GM12878 (cell line): ENCODE results near the gene MAP3K5. TPM values are rescaled to one million over a fixed set of nuclear protein-coding genes. Genes with fewer than 3 reads are reported as not detected.

Experiments
- ATAC-seq: fragments of 200-7000 bp; cut with Tn5 transposase; 3 replicates; pipeline ENCODE4 v1.9.1; 2020; ENCODE audit warnings: mild to moderate bottlenecking, moderate library complexity
- BruUV-seq: library from RNA; stranded (reverse); fragments of 400-500 nt; replicated peaks from 2 replicates; lab custom pipeline; 2021; lab: Mats Ljungman, UMichigan
- CTCF ChIA-PET: fragments of 300-600 bp; sonication (Branson Sonifier 250); formaldehyde crosslinking; extraction: SDS; loops from one replicate; lab custom pipeline; 2021; ENCODE audit warnings: inconsistent platforms; lab: Yijun Ruan, JAX
- POLR2A ChIA-PET: fragments of 350-600 bp; formaldehyde crosslinking; extraction: SDS; loops from one replicate; lab custom pipeline; 2021; ENCODE audit warnings: inconsistent platforms; lab: Charles Lee
- RAD21 ChIA-PET: fragments of 300-600 bp; sonication (Branson Sonifier 250); formaldehyde crosslinking; loops from one replicate; lab custom pipeline; 2023; ENCODE audit warnings: antibody characterized with exemption; ENCODE audit not compliant: unreplicated experiment; lab: Charles Lee
- SMC1A ChIA-PET: fragments of 300-600 bp; sonication (Branson Sonifier 250); formaldehyde crosslinking; loops from one replicate; lab custom pipeline; 2023; ENCODE audit not compliant: unreplicated experiment, uncharacterized antibody; lab: Charles Lee
- DNase-seq: peaks from one replicate; pipeline ENCODE4 v3.0.0-alpha.2; 2011; ENCODE audit warnings: low read depth, low spot score
- FAIRE-seq: peaks from 3 replicates; lab custom pipeline; 2011; peaks lifted over from hg19 to GRCh38; lab: Jason Lieb, UNC
- H2AFZ ChIP-seq: 2 replicates; pipeline ENCODE4 v1.6.0; 2011; ENCODE audit warnings: low read depth, low read length, control low read depth; ENCODE audit not compliant: control insufficient read depth
- H3K27ac ChIP-seq: 2 replicates; pipeline ENCODE4 v1.5.1; 2011; ENCODE audit warnings: control low read depth; ENCODE audit not compliant: control insufficient read depth, insufficient read depth
- H3K27me3 ChIP-seq, 2 experiments: replicated peaks in 1 of 2; 2 replicates each; pipeline versions ENCODE4 v1.6.0 to v1.6.1; 2011; ENCODE audit warnings: low read length in 1 of 2; ENCODE audit not compliant: control insufficient read depth in 2 of 2, insufficient read depth in 2 of 2
- H3K36me3 ChIP-seq, 2 experiments: 2 replicates each; pipeline ENCODE4 v1.5.1; 2011; ENCODE audit warnings: low read length in 1 of 2; ENCODE audit not compliant: control insufficient read depth in 2 of 2, insufficient read depth in 2 of 2
- H3K4me1 ChIP-seq: 2 replicates; pipeline ENCODE4 v1.6.1; 2011; ENCODE audit warnings: mild to moderate bottlenecking, low read length, moderate library complexity, mixed read lengths; ENCODE audit not compliant: control insufficient read depth, insufficient read depth
- H3K4me2 ChIP-seq: 2 replicates; pipeline ENCODE4 v1.6.0; 2011; ENCODE audit warnings: control low read depth; ENCODE audit not compliant: control insufficient read depth, insufficient read depth
- H3K4me3 ChIP-seq: fragments of 200-600 bp; sonication (generic); 2 replicates; pipeline ENCODE4 v1.5.1; 2016
- H3K79me2 ChIP-seq: 2 replicates; pipeline ENCODE4 v1.6.0; 2011; ENCODE audit warnings: low read length; ENCODE audit not compliant: control insufficient read depth, insufficient read depth
- H3K9ac ChIP-seq: 2 replicates; pipeline ENCODE4 v1.8.0; 2011; ENCODE audit warnings: low read length, control low read depth, mixed read lengths; ENCODE audit not compliant: control insufficient read depth, insufficient read depth
- H3K9me3 ChIP-seq: replicated peaks from 3 replicates; pipeline ENCODE4 v1.5.1; 2011; ENCODE audit warnings: mild to moderate bottlenecking, low read length; ENCODE audit not compliant: control insufficient read depth, insufficient read depth
- H4K20me1 ChIP-seq: 2 replicates; pipeline ENCODE4 v1.6.0; 2011; ENCODE audit not compliant: control insufficient read depth, insufficient read depth
- CBFB ChIP-seq: IDR thresholded peaks from 2 replicates; pipeline ENCODE4 v1.6.1; 2016; ENCODE audit warnings: antibody characterized with exemption, low read depth
- EP300 ChIP-seq, 2 experiments: fragments of 150-350 bp in 1 of 2; IDR thresholded peaks; 2 replicates each; pipeline ENCODE4 v1.6.1; 2011 to 2012; ENCODE audit warnings: low read depth in 2 of 2, low read length in 2 of 2, borderline replicate concordance in 1 of 2, improper control_type of control experiment in 1 of 2, inconsistent platforms in 1 of 2; ENCODE audit not compliant: control insufficient read depth in 1 of 2
- GABPA ChIP-seq: IDR thresholded peaks from 2 replicates; pipeline ENCODE4 v1.6.1; 2014; ENCODE audit warnings: antibody characterized with exemption, low read depth, mild to moderate bottlenecking, inconsistent platforms
- MTA3 ChIP-seq: IDR thresholded peaks from 2 replicates; pipeline ENCODE4 v1.6.1; 2012; ENCODE audit warnings: low read length, inconsistent platforms, borderline replicate concordance
- NR2C2 ChIP-seq: IDR thresholded peaks from 2 replicates; pipeline ENCODE4 v1.6.1; 2011; ENCODE audit warnings: borderline replicate concordance, low read depth; ENCODE audit not compliant: control insufficient read depth, insufficient read length
- RAD51 ChIP-seq: fragments of 450-650 bp; IDR thresholded peaks from 2 replicates; pipeline ENCODE4 v1.6.1; 2016; ENCODE audit warnings: moderate library complexity, mild to moderate bottlenecking, inconsistent platforms
- RUNX3 ChIP-seq: IDR thresholded peaks from 2 replicates; pipeline ENCODE4 v1.6.1; 2012; ENCODE audit warnings: low read length, inconsistent platforms
- SMAD1 ChIP-seq: fragments of 450-650 bp; IDR thresholded peaks from 2 replicates; pipeline ENCODE4 v1.6.1; 2018; ENCODE audit warnings: mild to moderate bottlenecking, low read depth; ENCODE audit not compliant: partially characterized antibody
- SMAD5 ChIP-seq: IDR thresholded peaks from 2 replicates; pipeline ENCODE4 v1.6.1; 2016; ENCODE audit warnings: antibody characterized with exemption, low read depth
- SPI1 ChIP-seq: IDR thresholded peaks from 2 replicates; pipeline ENCODE4 v1.6.1; 2011; ENCODE audit warnings: low read depth, mild to moderate bottlenecking, low read length, moderate library complexity, borderline replicate concordance; ENCODE audit not compliant: insufficient read depth
- SUPT20H ChIP-seq: IDR thresholded peaks from 2 replicates; pipeline ENCODE4 v1.6.1; 2011; ENCODE audit warnings: low read depth, mild to moderate bottlenecking, low read length, moderate library complexity, borderline replicate concordance; ENCODE audit not compliant: control insufficient read depth
- TAF1 ChIP-seq: IDR thresholded peaks from 2 replicates; pipeline ENCODE4 v1.6.1; 2011; ENCODE audit warnings: mild to moderate bottlenecking, low read depth, low read length, borderline replicate concordance
- WGBS: methylation state at CpG from one replicate; pipeline ENCODE4 v1.1.6; 2016; ENCODE audit warnings: low lambda C conversion rate; ENCODE audit not compliant: insufficient replicate concordance, insufficient coverage; ENCODE audit errors: missing lambda C conversion rate; 5-methylcytosine and 5-hydroxymethylcytosine counted together
- in situ Hi-C: fragments of 300-500 bp; cut with MboI; formaldehyde crosslinking; loops from 9 replicates; pipeline ENCODE4 v1.14.3; 2018; ENCODE audit warnings: mixed read lengths
- intact Hi-C: fragments of 100-400 bp; cut with micrococcal nuclease; formaldehyde crosslinking; loops from one replicate; pipeline ENCODE4 v1.14.2; 2022; ENCODE audit not compliant: unreplicated experiment
- polyA plus RNA-seq, 11 experiments: library from polyadenylated mRNA; depleted of rRNA in 4 of 11; unstranded in 6 of 11; stranded (reverse) in 5 of 11; fragments of >200 nt; fragmentation: Nextera tagmentation in 4 of 11; fragmentation: Illumina TruSeq in 1 of 11; extraction: Ambion mirVana in 4 of 11; extraction: Trizol in 1 of 11; gene quantifications; 1 replicate in 1 of 11; 2 replicates in 10 of 11; pipeline versions ENCODE4 v1.2.1 to v1.2.3, GENCODE V29; 2011 to 2016; ENCODE audit warnings: inconsistent platforms in 2 of 11, missing spikeins in 2 of 11, low read depth in 1 of 11
- total RNA-seq, 4 experiments: library from RNA; depleted of rRNA in 3 of 4; stranded (reverse); fragments of >200 nt in 3 of 4; fragmentation: Illumina TruSeq in 1 of 4; extraction: Trizol in 1 of 4; gene quantifications; 2 replicates each; pipeline versions ENCODE4 v1.2.1 to v1.2.3, GENCODE V29; 2013 to 2021
- TF ChIP-seq, protein P1 (sequence below): fragments of 450-650 bp; IDR thresholded peaks from 2 replicates; pipeline ENCODE4 v1.6.1; 2014; ENCODE audit warnings: mild to moderate bottlenecking

MAP3K5 gene
- total and polyA plus RNA-seq, 10 of the 15 experiments (the other 5 are each of a cell fraction or from before 2014, with no cell fraction given), result 5.4 to 34.3 (median 26.4) TPM

DNA sequence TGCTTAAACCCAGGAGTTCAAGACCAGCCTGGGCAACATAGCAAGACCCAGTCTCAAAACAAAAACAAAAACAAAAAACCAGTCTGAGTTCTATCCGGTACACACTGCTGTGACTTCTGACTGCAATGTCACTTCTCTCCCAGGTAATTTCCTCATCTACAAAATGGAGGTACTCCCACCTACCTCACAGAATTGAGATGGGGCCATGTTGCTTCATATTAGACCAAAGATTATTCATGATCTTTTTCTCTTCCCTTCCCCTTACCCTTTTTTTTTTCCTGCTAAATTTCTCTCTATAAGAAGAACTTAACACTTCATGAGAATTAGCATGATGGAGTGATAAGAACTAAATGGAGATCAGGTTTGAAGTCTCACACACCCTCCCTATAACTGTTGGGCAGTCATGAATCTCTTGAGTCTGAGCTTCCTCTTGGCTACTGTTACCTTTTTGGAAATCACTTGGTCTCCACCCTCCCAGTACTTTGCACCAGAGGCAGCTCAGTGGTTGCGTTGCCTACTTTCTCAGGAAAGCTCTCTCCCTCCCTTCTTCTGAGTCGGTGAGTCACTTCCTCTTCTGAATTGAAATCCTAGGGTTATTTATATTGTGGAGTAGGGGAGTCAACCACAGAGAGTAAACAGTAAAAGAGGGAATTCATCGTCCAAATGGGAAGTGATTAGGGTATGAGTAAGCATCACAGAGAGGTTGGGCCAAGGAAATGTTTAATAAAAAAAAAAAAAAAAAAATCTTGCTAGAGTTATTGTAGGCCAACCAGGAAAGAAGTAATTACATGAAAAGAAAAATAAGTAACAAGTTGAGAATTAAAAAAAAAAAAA lies 182.2 kb downstream of the MAP3K5 start:
- no peaks in the 10 kb centered on the region for H3K9me3 ChIP-seq
- H3K4me2 ChIP-seq, result no peak overlapping the region
- in situ Hi-C loops (no loop called here), intact Hi-C loops (no loop called here)
- no peaks in the 10 kb centered on the region for H3K4me1 ChIP-seq
- no peaks in the 10 kb centered on the region for H3K79me2 ChIP-seq
- ChIA-PET CTCF (interaction anchor here (0.9 to 1.6 kb wide), 4 partner anchors 13 to 182 kb away, joined by 3 to 6 read pairs (median 4); partner anchors contain the start of gene MAP3K5), POLR2A (interaction anchor here (0.7 kb wide), 1 partner anchor 151 kb away, joined by 5 read pairs; no protein-coding TSS in a partner anchor), RAD21 (interaction anchor here (2.0 kb wide), 1 partner anchor 34 kb away, joined by 4 read pairs; no protein-coding TSS in a partner anchor), SMC1A (interaction anchor here (1.9 to 4.1 kb wide), 2 partner anchors 34 to 191 kb away, joined by 5 to 14 read pairs; no protein-coding TSS in a partner anchor)
- no peak for ATAC-seq
- no peaks in the 10 kb centered on the region for H4K20me1 ChIP-seq
- TF ChIP-seq, protein P1, sequence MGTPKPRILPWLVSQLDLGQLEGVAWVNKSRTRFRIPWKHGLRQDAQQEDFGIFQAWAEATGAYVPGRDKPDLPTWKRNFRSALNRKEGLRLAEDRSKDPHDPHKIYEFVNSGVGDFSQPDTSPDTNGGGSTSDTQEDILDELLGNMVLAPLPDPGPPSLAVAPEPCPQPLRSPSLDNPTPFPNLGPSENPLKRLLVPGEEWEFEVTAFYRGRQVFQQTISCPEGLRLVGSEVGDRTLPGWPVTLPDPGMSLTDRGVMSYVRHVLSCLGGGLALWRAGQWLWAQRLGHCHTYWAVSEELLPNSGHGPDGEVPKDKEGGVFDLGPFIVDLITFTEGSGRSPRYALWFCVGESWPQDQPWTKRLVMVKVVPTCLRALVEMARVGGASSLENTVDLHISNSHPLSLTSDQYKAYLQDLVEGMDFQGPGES, result no peak
- TF ChIP-seq RAD51 (no peak), TAF1 (no peak), EP300 (IDR thresholded peaks at IDR 0.05; ENCODE audit: borderline replicate concordance in 1 of 2, control insufficient read depth in 1 of 2, low read depth in 2 of 2, low read length in 2 of 2) (no peak), SPI1 (peak; percentile 42; the same call in 1 of the 2 replicates), GABPA (no peak), MTA3 (no peak), SMAD5 (no peak), NR2C2 (no peak), RUNX3 (peak; percentile 17; the same call in 1 of the 2 replicates), SUPT20H (no peak), SMAD1 (no peak), CBFB (no peak)
- no TSS peak for BruUV-seq
- no peak overlapping the region for H2AFZ ChIP-seq
- H3K27ac ChIP-seq, result no peak overlapping the region
- 57% methylated on average over 4 of the region's 4 CpGs for WGBS
- H3K27me3 ChIP-seq, result no peaks in the 10 kb centered on the region
- no peak overlapping the region for H3K9ac ChIP-seq
- FAIRE-seq, result no peak
- H3K4me3 ChIP-seq, result no peak overlapping the region
- H3K36me3 ChIP-seq, result peaks cover 2 to 32% of the 10 kb centered on the region in 2 experiments; a peak in 3 of 4 replicates
- no peak for DNase-seq
